ENCODE measurements around the gene MT2A. TPM values are rescaled to one million over a fixed set of nuclear protein-coding genes. Genes with fewer than 3 reads are reported as not detected.

Gene MT2A
- total and polyA plus RNA-seq, 2 of the 13 experiments (the other 11 are each of a cell fraction or from before 2014, with no cell fraction given), result 135 to 371 TPM

- TF ChIP-seq, protein P1, sequence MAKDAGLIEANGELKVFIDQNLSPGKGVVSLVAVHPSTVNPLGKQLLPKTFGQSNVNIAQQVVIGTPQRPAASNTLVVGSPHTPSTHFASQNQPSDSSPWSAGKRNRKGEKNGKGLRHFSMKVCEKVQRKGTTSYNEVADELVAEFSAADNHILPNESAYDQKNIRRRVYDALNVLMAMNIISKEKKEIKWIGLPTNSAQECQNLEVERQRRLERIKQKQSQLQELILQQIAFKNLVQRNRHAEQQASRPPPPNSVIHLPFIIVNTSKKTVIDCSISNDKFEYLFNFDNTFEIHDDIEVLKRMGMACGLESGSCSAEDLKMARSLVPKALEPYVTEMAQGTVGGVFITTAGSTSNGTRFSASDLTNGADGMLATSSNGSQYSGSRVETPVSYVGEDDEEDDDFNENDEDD (CRISPR knock-in tag; IDR thresholded peaks at IDR 0.05; ENCODE audit: borderline replicate concordance), result 0 out of 2 replicates have a peak, but pooled peaks have one; percentile 89
- TF ChIP-seq PHF20 (CRISPR knock-in tag; IDR thresholded peaks at IDR 0.05) (no peak), ZNF329 (CRISPR knock-in tag; IDR thresholded peaks at IDR 0.05; ENCODE audit: low read depth) (no peak), EEA1 (CRISPR knock-in tag; IDR thresholded peaks at IDR 0.05; ENCODE audit: borderline replicate concordance) (0 out of 2 replicates have a peak, but pooled peaks have one; percentile 63), MTF2 (CRISPR knock-in tag; IDR thresholded peaks at IDR 0.05; ENCODE audit: borderline replicate concordance) (peak; percentile 87; the same call in 1 of the 2 replicates)
Measured at GRCh38 chr16:56657555-56658326, 49.4 kb downstream of the MT2A start, which contains the start of gene MT1F (continued).

- in situ Hi-C loops (cut with HindIII; ENCODE audit: extremely low pct_ligation_motif_present, low pct_unique_long_range_greater_than_20kb), result no loop called here
- H3K4me2 ChIP-seq (ENCODE audit: low read depth, low read length), result peak overlapping the region; percentile 98
- peak overlapping the region; percentile 30; the same call in 1 of the 2 replicates for H3K9ac ChIP-seq (ENCODE audit: insufficient read depth, low read depth, low read length)
- no peaks in the 10 kb centered on the region; a peak in 2 of 5 replicates for H3K27me3 ChIP-seq (ENCODE audit: control insufficient read depth in 1 of 2, insufficient read depth in 2 of 2, low read length in 2 of 2)
- no peaks in the 10 kb centered on the region for H3K36me3 ChIP-seq (replicated peaks in 1 of 2; ENCODE audit: control insufficient read depth in 1 of 2, insufficient read depth in 2 of 2, low read length in 2 of 2)
- ChIA-PET CTCF (ENCODE audit: low intra/inter-chr PET ratio, low total read pairs) (no interaction called here), POLR2A (interaction anchor here (1.2 kb wide), 1 partner anchor 10 kb away, joined by 4 read pairs; the partner anchor contains the start of gene MT1G)
- H3K27ac ChIP-seq (ENCODE audit: extremely low read length, insufficient read depth, low read length), result no peak overlapping the region
- WGBS (ENCODE audit: low lambda C conversion rate), result 21% methylated on average over 10 of the region's 10 CpGs
- FAIRE-seq (no peak), ATAC-seq (peak; percentile 50), DNase-seq (ENCODE audit: low spot score) (no peak)
- no peaks in the 10 kb centered on the region for H4K20me1 ChIP-seq (ENCODE audit: insufficient read depth, low read length)
- BruUV-seq (replicated peaks), result no TSS peak
- no peaks in the 10 kb centered on the region for H3K79me2 ChIP-seq (ENCODE audit: insufficient read depth, low read length)
- no peaks in the 10 kb centered on the region for H3K9me3 ChIP-seq (ENCODE audit: low read length)
- H3K4me3 ChIP-seq (replicated peaks in 1 of 3; ENCODE audit: insufficient read depth in 1 of 3, low read depth in 2 of 3, low read length in 3 of 3), result peak overlapping the region; percentile 77 to 82 (median 78)
- intact Hi-C loops (cut with micrococcal nuclease; ENCODE audit: unreplicated experiment), result loop anchor here (5.0 to 10.0 kb wide), 2 partner anchors 44 to 54 kb away; partner anchors contain the start of gene MT2A
- peaks cover 20% of the 10 kb centered on the region for H3K4me1 ChIP-seq (ENCODE audit: insufficient read depth, low read length)
- H2AFZ ChIP-seq (ENCODE audit: low read length), result peak overlapping the region; percentile 20
- no peak for TF ChIP-seq E2F1 (CRISPR knock-in tag; IDR thresholded peaks at IDR 0.05)
- TF ChIP-seq, protein P2, sequence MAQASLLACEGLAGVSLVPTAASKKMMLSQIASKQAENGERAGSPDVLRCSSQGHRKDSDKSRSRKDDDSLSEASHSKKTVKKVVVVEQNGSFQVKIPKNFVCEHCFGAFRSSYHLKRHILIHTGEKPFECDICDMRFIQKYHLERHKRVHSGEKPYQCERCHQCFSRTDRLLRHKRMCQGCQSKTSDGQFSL (CRISPR knock-in tag; IDR thresholded peaks at IDR 0.05), result no peak
- TF ChIP-seq KAT7 (CRISPR knock-in tag; IDR thresholded peaks at IDR 0.05; ENCODE audit: borderline replicate concordance), result no peak
- 0 out of 2 replicates have a peak, but pooled peaks have one; percentile 18 for TF ChIP-seq ZNF546 (CRISPR knock-in tag; conservative IDR thresholded peaks at IDR 0.05)
- peak; percentile 32; the same call in 1 of the 2 replicates for TF ChIP-seq ZNF501 (CRISPR knock-in tag; IDR thresholded peaks at IDR 0.05)
- TF ChIP-seq GPBP1L1 (CRISPR knock-in tag; IDR thresholded peaks at IDR 0.05), result no peak
Measured at GRCh38 chr16:56658327-56658875, 50.0 kb downstream of the MT2A start.
